Measurements from ENCODE around the gene ALKBH3. TPM values are rescaled to one million over a fixed set of nuclear protein-coding genes. Genes with fewer than 3 reads are reported as not detected.

ALKBH3 gene
- total RNA-seq, 2 experiments from 2014 or later = 37.8 to 43.6 TPM

DNA sequence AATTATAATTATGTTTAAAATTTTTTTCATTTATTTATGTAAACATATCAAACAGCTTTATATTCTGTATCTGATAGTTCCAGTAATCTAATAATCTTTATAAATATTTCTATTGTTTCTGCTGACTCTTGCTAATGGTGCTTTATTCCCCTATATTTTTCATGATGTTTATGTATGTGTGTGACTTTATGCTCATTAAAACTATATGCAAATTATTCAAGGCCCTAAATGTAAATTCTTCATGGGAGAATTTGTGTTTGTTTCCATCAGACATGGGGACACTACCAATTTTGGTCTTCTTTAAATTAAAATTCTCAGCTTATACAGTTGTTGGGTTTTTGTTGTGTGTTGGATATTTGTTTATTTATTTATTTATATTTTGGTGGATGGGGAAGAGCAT is 13.7 kb upstream of the ALKBH3 start:
- ATAC-seq (ENCODE audit: low read depth) (no peak), DNase-seq (no peak)
- no peak overlapping the region for H3K27ac Mint-ChIP-seq
- POLR2A ChIA-PET = no interaction called here
- peaks cover 14% of the 10 kb centered on the region for H3K36me3 Mint-ChIP-seq
- H3K4me3 Mint-ChIP-seq = no peak overlapping the region
- peaks cover 15% of the 10 kb centered on the region for H3K27me3 Mint-ChIP-seq
- H3K9me3 Mint-ChIP-seq = peaks cover 6% of the 10 kb centered on the region
- H3K4me1 Mint-ChIP-seq = peaks cover 29% of the 10 kb centered on the region

DNA sequence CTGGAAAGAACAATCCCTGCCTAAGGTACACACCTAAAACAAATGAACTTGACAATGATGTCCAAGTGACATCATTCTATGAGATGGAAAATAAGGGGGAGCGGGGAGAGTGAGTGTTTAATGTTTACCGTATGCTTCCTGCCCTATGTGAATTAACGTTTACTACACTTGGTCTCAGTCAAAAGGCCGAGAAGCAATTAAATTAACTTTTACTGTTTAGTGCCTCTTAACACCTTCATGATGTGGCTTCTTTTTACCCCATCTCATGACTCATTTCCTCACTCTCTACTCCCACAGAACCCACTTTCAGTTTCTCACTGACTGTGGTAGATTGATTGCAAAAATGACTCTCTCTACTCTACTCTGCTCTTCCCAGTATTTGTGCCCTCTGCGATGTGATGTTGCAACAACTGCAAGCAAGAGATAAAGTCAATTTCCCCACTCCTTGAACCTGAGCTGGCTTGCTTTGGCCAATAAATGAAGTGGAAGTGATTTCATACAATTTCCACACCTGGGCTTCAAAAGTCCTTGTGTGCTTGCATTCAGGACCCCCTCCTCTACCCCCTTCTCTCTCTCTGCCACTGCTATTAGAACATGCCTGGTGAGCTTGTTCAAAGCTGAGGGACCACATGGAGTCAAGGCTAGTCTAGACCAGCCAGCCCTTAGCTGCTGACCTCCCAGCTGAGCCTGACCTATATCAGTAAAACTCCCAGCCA is 11.6 kb upstream of the ALKBH3 start:
- peaks cover 14% of the 10 kb centered on the region for H3K36me3 Mint-ChIP-seq
- H3K4me1 Mint-ChIP-seq = peaks cover 29% of the 10 kb centered on the region
- H3K4me3 Mint-ChIP-seq = peak overlapping the region; percentile 53
- peak overlapping the region; percentile 90 for H3K27ac Mint-ChIP-seq
- ATAC-seq (ENCODE audit: low read depth) = peak; percentile 99
- POLR2A ChIA-PET = interaction anchor here (1.9 kb wide), 1 partner anchor 189 kb away, joined by 6 read pairs; the partner anchor contains the start of gene HSD17B12
- peaks cover 30% of the 10 kb centered on the region for H3K27me3 Mint-ChIP-seq
- peaks cover 7% of the 10 kb centered on the region for H3K9me3 Mint-ChIP-seq
- DNase-seq = peak; percentile 37

DNA sequence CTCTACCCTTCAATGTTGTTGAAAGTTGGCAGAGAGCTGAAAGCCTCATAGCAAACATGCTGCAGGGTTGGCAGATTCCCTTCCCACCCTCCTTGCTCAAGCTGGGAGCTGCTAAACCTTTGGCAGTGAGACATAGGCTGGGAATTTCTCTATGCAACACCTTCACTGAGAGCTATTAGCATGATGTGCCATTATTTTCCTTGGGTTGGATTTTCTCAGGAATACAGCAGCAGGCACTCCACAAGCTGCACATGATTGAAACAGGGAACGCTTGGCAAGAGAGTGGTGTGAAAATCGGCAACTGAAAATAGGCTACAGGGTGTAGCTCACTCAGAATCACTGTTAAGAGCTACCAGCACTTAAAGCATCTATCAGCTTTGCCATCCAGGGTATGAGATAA is 9.6 kb upstream of the ALKBH3 start:
- POLR2A ChIA-PET = interaction anchor here (0.5 to 1.8 kb wide), 2 partner anchors 191 to 808 kb away, joined by 4 read pairs; partner anchors contain the start of gene HSD17B12
- H3K4me1 Mint-ChIP-seq = peaks cover 29% of the 10 kb centered on the region
- H3K36me3 Mint-ChIP-seq = peaks cover 11% of the 10 kb centered on the region
- peaks cover 26% of the 10 kb centered on the region for H3K27me3 Mint-ChIP-seq
- H3K9me3 Mint-ChIP-seq = peaks cover 7% of the 10 kb centered on the region
- no peak for DNase-seq
- ATAC-seq (ENCODE audit: low read depth) = no peak
- H3K27ac Mint-ChIP-seq = no peak overlapping the region
- no peak overlapping the region for H3K4me3 Mint-ChIP-seq

DNA sequence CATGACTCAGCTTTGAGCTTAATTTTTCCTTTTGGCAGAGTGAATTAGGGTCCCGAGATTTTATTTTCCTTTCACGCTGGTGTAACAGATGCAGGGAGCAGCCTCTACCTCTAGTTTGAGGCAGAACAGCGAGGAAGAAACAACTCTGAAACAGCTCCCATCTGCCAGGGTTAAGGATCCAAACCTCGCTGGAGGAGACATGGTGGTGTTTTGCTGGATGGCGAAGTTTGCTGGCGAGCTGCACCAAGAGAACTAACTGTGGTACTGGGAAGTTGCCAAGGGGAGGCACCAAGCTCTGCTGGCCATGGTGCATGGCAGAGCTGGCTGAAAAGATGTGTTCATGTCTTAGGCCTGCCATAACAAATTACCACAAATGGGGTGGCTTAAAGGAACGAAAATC is 7.6 kb upstream of the ALKBH3 start:
- ATAC-seq (ENCODE audit: low read depth) (no peak), DNase-seq (no peak)
- no peak overlapping the region for H3K4me3 Mint-ChIP-seq
- no peak overlapping the region for H3K27ac Mint-ChIP-seq
- peaks cover 28% of the 10 kb centered on the region for H3K27me3 Mint-ChIP-seq
- H3K9me3 Mint-ChIP-seq = peaks cover 1% of the 10 kb centered on the region
- peaks cover 3% of the 10 kb centered on the region for H3K36me3 Mint-ChIP-seq
- peaks cover 21% of the 10 kb centered on the region for H3K4me1 Mint-ChIP-seq
- POLR2A ChIA-PET = no interaction called here

DNA sequence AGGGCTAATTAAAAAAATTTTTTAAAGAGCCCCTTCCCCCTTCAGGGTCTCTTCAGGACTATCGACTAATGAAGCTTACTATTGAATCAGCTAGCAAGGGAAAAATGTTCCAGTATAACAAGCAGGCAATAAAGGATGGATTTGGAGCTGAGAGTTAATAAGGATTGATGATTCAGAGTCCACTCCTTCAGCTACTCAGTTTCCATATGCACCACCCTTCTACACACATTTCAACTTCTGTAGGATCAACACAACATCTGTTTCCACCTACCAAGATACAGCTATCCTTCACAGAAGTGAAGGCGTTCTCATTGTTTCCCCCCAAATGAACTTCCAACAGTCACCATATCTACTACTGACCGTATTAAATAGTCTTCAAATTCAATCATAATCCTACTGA is 6.6 kb upstream of the ALKBH3 start:
- H3K4me3 Mint-ChIP-seq = no peak overlapping the region
- DNase-seq = no peak
- no peak overlapping the region for H3K27ac Mint-ChIP-seq
- peaks cover 2% of the 10 kb centered on the region for H3K9me3 Mint-ChIP-seq
- no peak for ATAC-seq (ENCODE audit: low read depth)
- H3K27me3 Mint-ChIP-seq = peaks cover 28% of the 10 kb centered on the region
- POLR2A ChIA-PET = no interaction called here
- H3K36me3 Mint-ChIP-seq = peaks cover 3% of the 10 kb centered on the region
- peaks cover 13% of the 10 kb centered on the region for H3K4me1 Mint-ChIP-seq

DNA sequence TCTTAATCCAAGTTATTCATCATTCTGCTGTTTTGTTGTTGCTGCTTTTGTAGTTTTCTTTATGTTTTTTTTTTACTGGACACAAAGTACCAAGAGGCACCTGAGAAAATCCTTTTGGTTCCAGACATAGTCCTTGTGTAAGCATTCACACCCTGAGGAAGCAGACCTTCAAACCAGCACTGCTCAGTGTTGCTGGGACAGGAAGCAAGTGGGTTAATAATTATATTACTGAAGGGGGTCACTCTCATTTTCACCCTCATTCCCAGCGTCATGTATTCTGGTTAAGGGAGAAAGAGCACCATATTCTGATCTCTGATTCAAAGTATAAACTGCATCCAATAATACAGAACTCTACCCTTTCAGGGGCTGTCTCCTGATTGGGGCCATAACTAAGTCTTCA is 5.9 kb upstream of the ALKBH3 start:
- no peak for DNase-seq
- H3K27ac Mint-ChIP-seq = no peak overlapping the region
- peaks cover 28% of the 10 kb centered on the region for H3K27me3 Mint-ChIP-seq
- peaks cover 2% of the 10 kb centered on the region for H3K9me3 Mint-ChIP-seq
- POLR2A ChIA-PET = no interaction called here
- peaks cover 3% of the 10 kb centered on the region for H3K36me3 Mint-ChIP-seq
- H3K4me1 Mint-ChIP-seq = peaks cover 6% of the 10 kb centered on the region
- H3K4me3 Mint-ChIP-seq = no peak overlapping the region
- ATAC-seq (ENCODE audit: low read depth) = no peak

DNA sequence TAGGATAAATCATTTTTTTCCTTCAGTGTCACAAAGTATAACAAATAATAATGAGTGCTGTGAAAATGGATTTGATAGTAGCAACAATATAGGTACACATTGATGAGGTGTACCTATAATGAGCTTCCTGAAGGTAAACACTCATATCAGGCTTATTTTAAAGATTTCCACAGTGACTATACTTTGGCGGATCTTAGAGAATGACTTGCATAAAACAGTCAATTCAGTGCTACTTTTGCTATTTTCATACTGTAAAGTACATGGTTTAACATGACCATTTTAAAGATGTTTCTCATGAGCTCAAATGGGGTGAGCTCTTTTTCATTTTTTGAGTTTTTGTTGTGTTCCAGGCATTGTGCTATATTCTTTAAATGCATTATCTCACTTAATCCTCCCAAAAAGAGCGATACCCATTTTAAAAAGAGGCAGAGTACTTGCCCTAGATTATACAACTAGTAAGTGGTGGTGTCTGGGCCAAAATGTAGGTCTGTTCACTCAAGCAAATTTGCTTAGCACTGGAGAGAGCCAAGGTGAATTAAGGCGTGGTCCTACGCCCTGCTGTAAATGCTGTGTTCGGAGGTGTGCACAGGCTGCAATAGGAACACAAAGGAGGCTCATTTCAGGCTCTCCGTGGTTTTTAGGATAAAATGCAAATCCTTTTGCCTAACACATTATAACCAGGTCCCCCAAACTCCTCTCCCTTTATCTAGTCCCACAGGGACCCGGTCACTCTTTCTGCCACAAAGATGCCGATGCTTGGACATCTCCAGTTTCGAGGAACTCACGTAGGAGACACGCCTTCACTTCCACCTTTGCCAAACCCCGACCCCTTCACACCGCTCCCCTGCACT is 617 bp upstream of the ALKBH3 start:
- peaks cover 11% of the 10 kb centered on the region for H3K36me3 Mint-ChIP-seq
- peak overlapping the region; percentile 87 for H3K4me3 Mint-ChIP-seq
- H3K4me1 Mint-ChIP-seq = peaks cover 12% of the 10 kb centered on the region
- ATAC-seq (ENCODE audit: low read depth) (no peak), DNase-seq (no peak)
- POLR2A ChIA-PET = interaction anchor here (1.0 kb wide), 1 partner anchor 13 kb away, joined by 3 read pairs; no protein-coding TSS in a partner anchor
- peaks cover 2% of the 10 kb centered on the region for H3K27me3 Mint-ChIP-seq
- H3K9me3 Mint-ChIP-seq = peaks cover 1% of the 10 kb centered on the region
- H3K27ac Mint-ChIP-seq = peak overlapping the region; percentile 86

DNA sequence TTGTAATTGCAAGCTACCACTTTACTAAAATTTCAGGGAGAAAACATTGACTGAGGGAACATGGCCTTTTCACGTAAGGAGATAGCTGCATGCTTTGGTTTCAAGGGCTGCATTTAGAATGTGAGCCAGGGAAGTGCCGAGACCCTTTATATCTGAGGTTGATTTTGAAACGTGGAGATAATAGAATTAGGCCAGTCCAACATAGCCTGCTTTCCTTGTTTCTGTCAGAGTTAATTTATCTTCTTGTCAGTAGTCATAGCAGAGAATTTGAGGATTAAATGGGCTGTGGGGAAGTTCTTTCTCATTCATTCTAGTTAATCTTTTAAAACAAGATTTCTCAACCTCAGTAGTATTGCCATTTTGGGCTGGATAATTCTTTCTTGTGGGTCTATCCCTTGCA is 12.2 kb downstream of the ALKBH3 start:
- H3K4me3 Mint-ChIP-seq = no peak overlapping the region
- H3K27me3 Mint-ChIP-seq = no peaks in the 10 kb centered on the region
- H3K4me1 Mint-ChIP-seq = peaks cover 2% of the 10 kb centered on the region
- H3K36me3 Mint-ChIP-seq = peaks cover 12% of the 10 kb centered on the region
- no peak overlapping the region for H3K27ac Mint-ChIP-seq
- no peak for ATAC-seq (ENCODE audit: low read depth)
- DNase-seq = no peak
- POLR2A ChIA-PET = interaction anchor here (1.8 kb wide), 1 partner anchor 12 kb away, joined by 3 read pairs; the partner anchor contains the start of gene ALKBH3
- no peaks in the 10 kb centered on the region for H3K9me3 Mint-ChIP-seq

DNA sequence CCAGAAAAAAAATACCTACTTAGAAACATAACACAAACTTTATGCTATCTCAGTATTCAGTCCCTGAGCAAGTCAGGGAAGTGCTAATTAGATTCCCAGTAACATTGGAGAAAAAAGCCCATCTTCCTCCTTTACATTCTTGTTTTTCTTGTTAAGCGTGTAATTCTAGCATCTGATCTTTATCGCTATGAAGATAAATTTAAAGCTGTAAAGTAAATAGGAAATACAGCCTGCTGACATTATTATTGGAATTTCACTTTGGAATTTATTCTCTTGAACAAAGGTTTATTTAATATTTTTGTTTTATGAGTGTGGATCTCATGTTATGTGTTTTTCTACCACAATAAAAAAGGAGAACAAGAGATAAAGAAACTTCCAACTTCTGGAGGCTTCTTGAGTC is 13.9 kb downstream of the ALKBH3 start:
- peaks cover 20% of the 10 kb centered on the region for H3K36me3 Mint-ChIP-seq
- H3K27ac Mint-ChIP-seq = no peak overlapping the region
- no peaks in the 10 kb centered on the region for H3K9me3 Mint-ChIP-seq
- H3K4me3 Mint-ChIP-seq = no peak overlapping the region
- H3K4me1 Mint-ChIP-seq = peaks cover 2% of the 10 kb centered on the region
- H3K27me3 Mint-ChIP-seq = no peaks in the 10 kb centered on the region
- ATAC-seq (ENCODE audit: low read depth) = no peak
- POLR2A ChIA-PET = no interaction called here
- DNase-seq = no peak

DNA sequence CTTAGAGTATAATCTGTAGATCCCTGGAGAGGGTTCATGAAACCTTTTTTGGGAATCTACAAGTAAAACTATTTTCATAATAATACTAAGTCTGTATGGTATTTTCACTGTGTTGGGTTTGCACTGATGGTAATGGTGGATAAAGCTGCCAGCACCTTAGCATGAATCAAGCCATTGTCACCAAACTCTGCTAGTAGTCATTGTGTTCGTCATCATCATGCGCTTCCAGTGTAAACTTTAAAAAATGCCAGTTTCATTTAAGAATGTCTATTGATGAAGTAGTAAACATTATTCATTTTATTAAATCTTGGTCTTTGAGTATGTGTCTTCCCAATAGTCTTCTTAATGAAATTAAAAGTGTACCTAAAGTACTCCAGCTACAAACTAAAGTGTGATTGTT is 15.0 kb downstream of the ALKBH3 start:
- Mint-ChIP-seq H3K4me3 (no peak overlapping the region), H3K27me3 (no peaks in the 10 kb centered on the region), H3K4me1 (no peaks in the 10 kb centered on the region), H3K27ac (no peak overlapping the region), H3K36me3 (peaks cover 17% of the 10 kb centered on the region), H3K9me3 (no peaks in the 10 kb centered on the region)
- no peak for ATAC-seq (ENCODE audit: low read depth)
- no peak for DNase-seq
- POLR2A ChIA-PET = no interaction called here

DNA sequence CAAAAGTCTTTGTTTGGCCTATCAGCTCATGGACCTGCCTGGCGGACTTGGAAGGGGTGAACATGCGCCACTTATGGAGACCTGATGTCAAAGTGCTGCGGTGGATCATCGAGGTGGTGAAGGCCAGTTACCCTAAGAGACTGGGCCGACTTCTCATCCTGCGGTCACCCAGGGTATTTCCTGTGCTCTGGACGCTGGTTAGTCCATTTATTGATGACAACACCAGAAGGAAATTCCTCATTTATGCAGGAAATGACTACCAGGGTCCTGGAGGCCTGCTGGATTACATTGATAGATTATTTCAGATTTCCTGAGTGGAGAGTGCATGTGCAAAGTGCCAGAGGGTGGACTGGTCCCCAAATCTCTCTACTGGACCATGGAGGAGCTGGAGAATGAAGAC is 17.9 kb downstream of the ALKBH3 start:
- DNase-seq (no peak), ATAC-seq (ENCODE audit: low read depth) (no peak)
- Mint-ChIP-seq H3K27me3 (no peaks in the 10 kb centered on the region), H3K4me3 (no peak overlapping the region), H3K9me3 (no peaks in the 10 kb centered on the region), H3K36me3 (peaks cover 16% of the 10 kb centered on the region), H3K4me1 (no peaks in the 10 kb centered on the region), H3K27ac (no peak overlapping the region)
- POLR2A ChIA-PET = no interaction called here

DNA sequence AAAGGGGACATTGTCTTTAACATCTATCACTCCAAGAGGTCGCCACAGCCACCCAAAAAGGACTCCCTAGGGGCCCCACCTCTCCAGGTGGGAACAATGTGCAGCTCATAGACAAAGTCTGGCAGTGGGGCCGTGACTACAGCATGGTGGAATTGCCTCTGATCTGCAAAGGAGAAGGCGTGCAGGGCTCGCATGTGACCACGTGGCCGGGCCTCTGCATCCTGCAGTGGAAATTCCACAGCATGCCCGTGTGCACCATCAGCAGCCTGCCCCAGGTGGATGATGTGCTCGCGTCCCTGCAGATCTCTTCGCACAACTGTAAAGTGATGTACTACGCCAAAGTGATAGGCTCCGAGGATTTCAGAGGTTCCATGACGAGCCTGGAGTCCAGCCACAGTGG is 18.5 kb downstream of the ALKBH3 start:
- Mint-ChIP-seq H3K4me3 (no peak overlapping the region), H3K36me3 (peaks cover 15% of the 10 kb centered on the region), H3K27me3 (no peaks in the 10 kb centered on the region), H3K27ac (no peak overlapping the region), H3K4me1 (no peaks in the 10 kb centered on the region), H3K9me3 (no peaks in the 10 kb centered on the region)
- POLR2A ChIA-PET = no interaction called here
- ATAC-seq (ENCODE audit: low read depth) (no peak), DNase-seq (no peak)

DNA sequence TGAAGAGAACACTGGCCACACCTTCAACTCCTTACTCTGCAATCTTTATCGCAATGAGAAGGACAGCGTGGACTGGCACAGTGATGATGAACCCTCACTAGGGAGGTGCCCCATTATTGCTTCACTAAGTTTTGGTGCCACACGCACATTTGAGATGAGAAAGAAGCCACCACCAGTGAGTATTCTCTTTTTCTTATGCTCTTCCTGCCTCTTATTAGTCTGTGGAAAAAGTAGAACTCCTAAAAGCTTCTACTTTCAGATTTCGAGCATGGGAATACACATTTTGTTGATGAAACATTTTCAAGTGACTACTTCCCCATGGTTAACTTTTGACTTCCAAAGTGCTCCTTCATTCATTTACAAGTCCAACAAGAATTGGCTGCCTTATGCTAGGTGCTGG is 20.9 kb downstream of the ALKBH3 start:
- H3K4me1 Mint-ChIP-seq = no peaks in the 10 kb centered on the region
- ATAC-seq (ENCODE audit: low read depth) (no peak), DNase-seq (no peak)
- H3K27ac Mint-ChIP-seq = no peak overlapping the region
- no peak overlapping the region for H3K4me3 Mint-ChIP-seq
- H3K9me3 Mint-ChIP-seq = no peaks in the 10 kb centered on the region
- H3K36me3 Mint-ChIP-seq = peaks cover 16% of the 10 kb centered on the region
- POLR2A ChIA-PET = no interaction called here
- no peaks in the 10 kb centered on the region for H3K27me3 Mint-ChIP-seq

DNA sequence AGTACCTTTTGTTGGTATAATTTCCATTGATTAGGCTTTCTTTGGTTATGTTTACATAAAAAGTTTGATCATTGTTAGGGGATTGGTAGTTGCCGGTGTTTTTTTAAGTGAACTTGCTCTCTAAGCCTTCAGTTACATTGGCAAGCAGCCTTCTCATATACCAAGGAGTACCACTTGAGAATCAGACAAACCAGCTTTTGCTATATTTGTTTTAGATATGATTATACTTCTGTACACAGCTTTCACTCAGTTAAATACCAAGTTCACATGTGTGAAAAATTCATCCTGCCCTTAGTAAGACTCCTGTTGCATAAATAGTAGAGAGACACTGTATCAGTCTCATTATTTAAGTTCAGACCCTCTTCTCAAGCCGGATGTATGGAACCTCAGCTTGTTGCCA is 22.4 kb downstream of the ALKBH3 start:
- DNase-seq (no peak), ATAC-seq (ENCODE audit: low read depth) (no peak)
- no peaks in the 10 kb centered on the region for H3K9me3 Mint-ChIP-seq
- H3K27me3 Mint-ChIP-seq = no peaks in the 10 kb centered on the region
- peaks cover 21% of the 10 kb centered on the region for H3K36me3 Mint-ChIP-seq
- H3K27ac Mint-ChIP-seq = no peak overlapping the region
- POLR2A ChIA-PET = no interaction called here
- H3K4me1 Mint-ChIP-seq = peaks cover 3% of the 10 kb centered on the region
- no peak overlapping the region for H3K4me3 Mint-ChIP-seq
